ENCODE results near the gene SDK2. TPM values are rescaled to one million over a fixed set of nuclear protein-coding genes. Genes with fewer than 3 reads are reported as not detected.
A peak's percentile ranks its signal among the peaks of the same experiment; 100 is the strongest.

The SDK2 gene
- total RNA-seq, 1 experiment from 2014 or later: 0.67 TPM

- Histone ChIP-seq H3K27ac (ENCODE audit: low read depth, low read length, poor library complexity, severe bottlenecking) (no peak overlapping the region), H3K27me3 (replicated peaks; ENCODE audit: insufficient read depth, low read depth, low read length, poor library complexity) (no peaks in the 10 kb centered on the region), H3K4me1 (ENCODE audit: insufficient read depth, low read length, poor library complexity, severe bottlenecking) (peaks cover 15% of the 10 kb centered on the region), H3K4me3 (ENCODE audit: low read depth, low read length, poor library complexity, severe bottlenecking) (no peak overlapping the region), H3K36me3 (ENCODE audit: insufficient read depth, low read length, poor library complexity, severe bottlenecking) (no peaks in the 10 kb centered on the region), H3K9me3 (ENCODE audit: low read depth, low read length, poor library complexity, severe bottlenecking) (no peaks in the 10 kb centered on the region)
- no peak for DNase-seq (ENCODE audit: low spot score)
- intact Hi-C loops (cut with micrococcal nuclease; ENCODE audit: unreplicated experiment): no loop called here
- ChIA-PET POLR2A (ENCODE audit: low non-redundant PET) (no interaction called here), CTCF (interaction anchor here (0.6 kb wide), 1 partner anchor 41 kb away, joined by 8 read pairs; no protein-coding TSS in a partner anchor)
- no TSS peak for BruUV-seq (replicated peaks)
- TF ChIP-seq CTCF (conservative IDR thresholded peaks at IDR 0.05; ENCODE audit: low read depth, low read length): no peak
- no peak for TF ChIP-seq EZH2 (IDR thresholded peaks at IDR 0.05; ENCODE audit: borderline replicate concordance, low read depth, low read length, poor library complexity, severe bottlenecking)
These were observed 296.0 kb downstream of the SDK2 start for GRCh38 chr17:73348018-73348828.

GRCh38 chr17:73347351-73347750 lies 296.9 kb downstream of the SDK2 start:
- no peaks in the 10 kb centered on the region for H3K9me3 ChIP-seq (ENCODE audit: low read depth, low read length, poor library complexity, severe bottlenecking)
- POLR2A ChIA-PET (ENCODE audit: low non-redundant PET): no interaction called here
- H3K36me3 ChIP-seq (ENCODE audit: insufficient read depth, low read length, poor library complexity, severe bottlenecking): no peaks in the 10 kb centered on the region
- H3K27ac ChIP-seq (ENCODE audit: low read depth, low read length, poor library complexity, severe bottlenecking): no peak overlapping the region
- no TSS peak for BruUV-seq (replicated peaks)
- TF ChIP-seq EZH2 (IDR thresholded peaks at IDR 0.05; ENCODE audit: borderline replicate concordance, low read depth, low read length, poor library complexity, severe bottlenecking) (no peak), CTCF (conservative IDR thresholded peaks at IDR 0.05; ENCODE audit: low read depth, low read length) (no peak)
- no peak overlapping the region for H3K4me3 ChIP-seq (ENCODE audit: low read depth, low read length, poor library complexity, severe bottlenecking)
- H3K4me1 ChIP-seq (ENCODE audit: insufficient read depth, low read length, poor library complexity, severe bottlenecking): peaks cover 23% of the 10 kb centered on the region
- peak; percentile 61 for DNase-seq (ENCODE audit: low spot score)
- CTCF ChIA-PET: no interaction called here
- no peaks in the 10 kb centered on the region for H3K27me3 ChIP-seq (replicated peaks; ENCODE audit: insufficient read depth, low read depth, low read length, poor library complexity)
- intact Hi-C loops (cut with micrococcal nuclease; ENCODE audit: unreplicated experiment): no loop called here

- H3K36me3 ChIP-seq (ENCODE audit: insufficient read depth, low read length, poor library complexity, severe bottlenecking): no peaks in the 10 kb centered on the region
- no peak overlapping the region for H3K27ac ChIP-seq (ENCODE audit: low read depth, low read length, poor library complexity, severe bottlenecking)
- no TSS peak for BruUV-seq (replicated peaks)
- H3K27me3 ChIP-seq (replicated peaks; ENCODE audit: insufficient read depth, low read depth, low read length, poor library complexity): no peaks in the 10 kb centered on the region
- ChIA-PET POLR2A (ENCODE audit: low non-redundant PET) (no interaction called here), CTCF (no interaction called here)
- no peaks in the 10 kb centered on the region for H3K9me3 ChIP-seq (ENCODE audit: low read depth, low read length, poor library complexity, severe bottlenecking)
- DNase-seq (ENCODE audit: low spot score): no peak
- intact Hi-C loops (cut with micrococcal nuclease; ENCODE audit: unreplicated experiment): no loop called here
- no peak for TF ChIP-seq EZH2 (IDR thresholded peaks at IDR 0.05; ENCODE audit: borderline replicate concordance, low read depth, low read length, poor library complexity, severe bottlenecking)
- no peak for TF ChIP-seq CTCF (conservative IDR thresholded peaks at IDR 0.05; ENCODE audit: low read depth, low read length)
- no peak overlapping the region for H3K4me3 ChIP-seq (ENCODE audit: low read depth, low read length, poor library complexity, severe bottlenecking)
- peaks cover 30% of the 10 kb centered on the region for H3K4me1 ChIP-seq (ENCODE audit: insufficient read depth, low read length, poor library complexity, severe bottlenecking)
These were observed 297.6 kb downstream of the SDK2 start for GRCh38 chr17:73346501-73347162.
